Glomerular visceral epithelial cell (primary cell): Measurements from ENCODE around the gene COA7.
"Not testable (repeated sequence)": the region's sequence is repeated elsewhere in the genome, so short reads cannot be mapped to it uniquely, and the experiment has no call there.

Experiments used
- DNase-seq: peaks from one replicate; pipeline ENCODE4 v3.0.0-alpha.2; 2016; ENCODE audit errors: extremely low spot score

Gene COA7

GRCh38 chr1:52697795-52698674 lies at the start of gene COA7:
Gene COA7, minus strand, starts transcription at chr1:52698347. Its CDS starts 21 bp downstream, at chr1:52698326.
- DNase-seq: peak; percentile 82

GRCh38 chr1:52747450-52747849 lies 49.3 kb upstream of the COA7 start:
- DNase-seq: no peak

- DNase-seq: no peak
Measured at GRCh38 chr1:52746189-52746588, 48.0 kb upstream of the COA7 start.

- DNase-seq: no peak
Measured at GRCh38 chr1:52741259-52741658, 43.1 kb upstream of the COA7 start.

DNA sequence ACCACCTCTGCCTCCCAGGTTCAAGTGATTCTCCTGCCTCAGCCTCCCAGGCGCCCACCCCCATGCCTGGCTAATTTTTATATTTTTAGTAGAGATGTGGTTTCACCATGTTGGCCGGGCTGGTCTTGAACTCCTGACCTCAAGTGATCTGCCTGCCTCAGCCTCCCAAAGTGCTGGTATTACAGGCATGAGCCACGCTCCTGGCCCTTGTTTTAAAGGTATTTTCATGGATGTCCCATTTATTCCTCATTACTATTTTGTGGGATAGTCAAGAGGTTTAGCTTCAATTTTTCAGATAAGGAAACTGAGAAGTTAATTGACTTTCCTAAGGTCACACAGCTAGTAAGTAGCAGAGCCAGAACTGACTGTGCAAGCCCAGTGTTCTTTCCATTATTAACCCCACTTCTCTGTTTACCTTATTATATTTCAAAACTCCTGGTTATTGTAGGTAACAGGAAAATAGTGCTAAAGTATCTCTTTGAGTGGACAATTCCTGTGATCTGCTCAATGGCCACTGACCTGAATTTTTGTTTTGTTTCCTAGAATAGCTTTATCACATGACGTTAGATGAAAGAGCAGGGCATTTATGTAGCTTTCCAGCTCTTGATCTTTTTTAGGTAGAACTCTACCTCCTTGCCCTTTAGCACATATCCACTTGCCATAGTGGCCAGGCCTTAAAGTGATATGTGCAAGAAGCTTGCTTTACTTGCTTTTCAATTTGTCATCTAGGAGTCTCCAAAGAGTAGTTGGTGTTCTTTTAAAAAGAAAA lies 41.7 kb upstream of the COA7 start:
- no peak for DNase-seq

DNA sequence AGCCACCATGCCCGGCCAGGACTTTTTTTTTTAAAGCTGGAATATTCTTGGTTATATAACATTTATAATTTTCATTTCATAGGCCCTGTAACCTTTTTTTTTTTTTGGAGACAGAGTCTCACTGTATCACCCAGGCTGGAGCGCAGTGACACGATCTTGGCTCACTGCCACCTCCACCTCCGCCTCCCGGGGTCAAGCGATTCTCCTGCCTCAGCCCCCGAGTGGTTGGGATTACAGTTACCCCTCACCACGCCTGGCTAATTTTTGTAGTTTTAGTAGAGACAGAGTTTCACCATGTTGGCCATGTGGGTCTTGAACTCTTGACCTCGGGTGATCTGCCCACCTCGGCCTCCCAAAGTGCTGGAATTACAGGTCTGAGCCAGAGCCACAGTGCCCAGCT lies 40.7 kb upstream of the COA7 start:
- DNase-seq: no peak

GRCh38 chr1:52738148-52738547 lies 40.0 kb upstream of the COA7 start:
- no peak for DNase-seq

- DNase-seq: not testable (repeated sequence)
Measured at GRCh38 chr1:52735371-52735770, 37.2 kb upstream of the COA7 start.

DNA sequence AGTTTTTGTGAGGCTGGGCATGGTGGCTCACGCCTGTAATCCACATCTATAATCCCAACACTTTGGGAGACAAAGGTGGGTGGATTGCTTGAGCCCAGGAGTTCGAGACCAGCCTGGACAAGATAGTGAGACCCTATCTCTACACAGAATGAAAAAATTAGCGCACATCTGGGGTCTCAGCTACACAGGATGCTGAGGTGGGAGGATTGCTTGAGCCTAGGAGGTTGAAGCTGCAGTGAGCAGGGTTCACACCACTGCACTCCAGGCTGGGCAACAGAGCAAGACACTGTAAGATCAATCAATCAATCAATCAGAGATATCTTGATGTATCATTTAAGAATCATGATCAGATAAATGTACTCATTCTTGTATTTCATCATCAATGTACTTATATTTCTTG lies 35.2 kb upstream of the COA7 start:
- DNase-seq: no peak

GRCh38 chr1:52727956-52728656 lies 30.0 kb upstream of the COA7 start:
- DNase-seq: no peak

- DNase-seq: peak; percentile 13
Measured at GRCh38 chr1:52727114-52727586, 29.0 kb upstream of the COA7 start.

DNA sequence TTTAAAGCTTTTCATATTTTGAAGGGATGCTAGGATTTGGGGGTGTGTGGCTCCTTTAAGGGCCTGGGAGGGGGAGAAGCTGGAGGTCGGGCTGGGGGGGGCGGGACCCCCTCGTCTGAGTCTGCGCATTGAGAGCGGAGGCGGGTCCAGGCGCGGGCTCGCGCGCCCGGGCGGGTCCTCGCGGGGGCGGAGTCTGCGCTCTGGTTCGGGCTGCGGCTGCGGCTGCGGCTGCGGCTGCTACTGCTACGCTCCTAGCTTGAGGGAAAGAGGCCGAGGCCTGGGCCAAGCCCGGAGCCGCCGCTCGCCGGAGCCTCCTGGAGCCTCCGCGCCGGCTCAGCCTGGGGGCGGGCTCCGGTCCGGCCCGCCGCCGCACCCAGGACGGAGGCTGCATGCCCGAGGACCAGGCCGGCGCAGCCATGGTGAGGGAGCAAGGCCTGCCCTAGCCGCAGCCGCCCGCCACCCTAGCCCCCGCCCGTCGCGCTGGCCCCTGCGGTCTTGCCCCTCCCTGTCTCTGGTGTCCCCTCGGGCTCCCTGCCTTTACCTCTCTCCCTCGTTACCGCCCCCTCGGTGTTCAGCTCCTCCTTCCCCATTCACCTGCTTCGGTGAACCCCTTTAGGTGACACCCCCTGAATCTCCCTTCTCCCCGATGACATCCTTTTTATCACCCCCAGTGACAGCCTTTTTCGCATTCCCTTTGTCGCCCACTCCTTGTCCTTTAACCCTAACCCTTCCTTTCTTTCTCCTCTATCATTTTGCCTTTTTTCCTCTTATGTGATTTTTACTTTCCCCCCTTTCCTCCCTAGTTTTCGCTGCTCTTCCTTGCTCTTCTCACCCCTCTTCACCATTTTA lies 28.3 kb upstream of the COA7 start, which contains the start of gene ZYG11B:
ZYG11B (plus strand) TSS at position 189 of the 849 bp plus-strand sequence; CDS start at position 390, 201 bp downstream.
- DNase-seq: peak; percentile 90

GRCh38 chr1:52725903-52726264 lies 27.7 kb upstream of the COA7 start:
- no peak for DNase-seq

DNA sequence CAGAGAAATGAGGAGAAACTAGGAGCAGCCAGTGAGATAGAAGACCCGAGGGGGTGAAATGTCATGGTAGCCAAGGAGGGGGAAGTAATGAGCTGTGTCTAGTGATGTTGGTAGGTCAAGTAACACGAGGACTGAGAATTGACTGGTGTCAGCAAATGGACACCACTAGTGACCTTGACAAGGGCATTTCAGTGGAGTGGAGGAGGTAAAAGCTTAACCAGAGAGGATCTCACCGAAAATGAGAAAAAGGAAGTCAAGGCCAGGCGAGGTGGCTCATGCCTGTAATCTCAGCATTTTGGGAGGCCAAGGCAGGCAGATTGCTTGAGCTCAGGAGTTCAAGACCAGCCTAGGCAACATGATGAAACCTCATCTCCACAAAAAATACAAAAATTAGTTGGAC lies 25.1 kb upstream of the COA7 start:
- no peak for DNase-seq

- not testable (repeated sequence) for DNase-seq
Measured at GRCh38 chr1:52715296-52715695, 17.1 kb upstream of the COA7 start.

GRCh38 chr1:52713590-52713989 lies 15.4 kb upstream of the COA7 start:
- DNase-seq: no peak

GRCh38 chr1:52709016-52709415 lies 10.9 kb upstream of the COA7 start:
- no peak for DNase-seq

DNA sequence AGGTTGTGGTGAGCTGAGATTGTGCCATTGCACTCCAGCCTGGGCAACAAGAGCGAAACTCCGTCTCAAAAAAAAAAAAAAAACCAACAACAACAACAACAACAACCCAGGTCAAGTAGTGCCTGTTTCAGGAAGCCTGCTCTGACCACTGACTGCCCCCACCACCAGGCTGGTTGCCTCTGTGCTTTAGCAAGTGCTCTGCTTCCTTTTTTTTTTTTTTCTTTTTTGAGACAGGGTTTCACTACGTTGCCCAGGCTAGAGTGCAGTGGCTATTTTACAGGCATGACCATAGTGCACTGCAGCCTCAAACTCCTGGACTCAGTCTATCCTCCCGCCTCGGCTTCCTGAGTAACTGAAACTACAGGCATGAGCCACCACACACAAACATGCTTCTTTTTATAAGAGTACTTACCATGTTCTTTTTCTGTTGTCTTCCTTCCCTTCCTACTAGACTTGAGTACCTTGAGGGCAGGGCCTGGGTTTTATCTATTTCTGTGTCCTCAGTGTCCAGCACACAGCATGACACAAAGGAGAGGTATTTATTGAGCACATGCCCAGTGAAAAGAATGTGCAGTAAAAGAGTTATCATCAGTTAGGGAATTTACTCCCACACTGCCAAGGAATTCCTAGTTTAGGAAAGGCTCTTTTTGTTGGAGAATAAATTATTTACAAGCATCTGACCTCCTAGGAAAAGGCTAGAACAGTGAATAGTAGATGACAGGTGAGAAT lies 9.9 kb upstream of the COA7 start:
- DNase-seq: peak; percentile 54

- DNase-seq: no peak
Measured at GRCh38 chr1:52706941-52707926, 9.1 kb upstream of the COA7 start.
